LNCaP clone FGC (cell line): ENCODE measurements around the gene SLC25A33.

ENCODE experiments used
- DNase-seq: peaks from one replicate; pipeline ENCODE4 v3.0.0-alpha.2; 2011; ENCODE audit warnings: low read depth
- H3K4me3 ChIP-seq: 2 replicates; pipeline ENCODE4 v1.5.1; 2011; ENCODE audit warnings: mild to moderate bottlenecking, low read depth, low read length, control low read depth
- CTCF ChIP-seq: IDR thresholded peaks from 2 replicates; pipeline ENCODE4 v1.5.1; 2012; ENCODE audit warnings: mild to moderate bottlenecking; ENCODE audit not compliant: control insufficient read depth, insufficient read depth; ENCODE audit errors: extremely low read depth

The SLC25A33 gene

DNA sequence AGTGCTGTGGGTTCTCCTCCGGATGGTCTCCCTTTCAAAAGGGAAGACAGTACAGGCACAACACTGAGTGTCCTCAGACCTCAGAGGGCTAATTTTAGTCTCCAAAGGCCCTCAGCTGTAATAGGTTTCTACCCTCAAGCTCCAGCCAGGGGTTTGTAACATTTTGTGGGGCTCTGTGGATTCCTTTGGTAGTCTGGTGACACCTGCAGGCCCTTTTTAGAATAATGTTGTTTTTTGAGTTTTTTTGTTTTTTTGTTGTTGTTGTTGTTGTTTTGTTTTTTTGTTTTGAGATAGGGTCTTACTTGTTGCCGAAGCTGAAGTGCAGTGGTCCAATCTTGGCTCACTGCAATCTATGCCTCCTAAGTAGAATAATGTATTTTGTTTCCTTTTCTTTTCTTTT lies 34.5 kb downstream of the SLC25A33 start:
- no peak for DNase-seq
- TF ChIP-seq CTCF, result no peak
- no peak overlapping the region for H3K4me3 ChIP-seq

- no peak for DNase-seq
- no peak for TF ChIP-seq CTCF
- H3K4me3 ChIP-seq, result no peak overlapping the region
Measured at GRCh38 chr1:9575486-9575885, 36.2 kb downstream of the SLC25A33 start.

DNA sequence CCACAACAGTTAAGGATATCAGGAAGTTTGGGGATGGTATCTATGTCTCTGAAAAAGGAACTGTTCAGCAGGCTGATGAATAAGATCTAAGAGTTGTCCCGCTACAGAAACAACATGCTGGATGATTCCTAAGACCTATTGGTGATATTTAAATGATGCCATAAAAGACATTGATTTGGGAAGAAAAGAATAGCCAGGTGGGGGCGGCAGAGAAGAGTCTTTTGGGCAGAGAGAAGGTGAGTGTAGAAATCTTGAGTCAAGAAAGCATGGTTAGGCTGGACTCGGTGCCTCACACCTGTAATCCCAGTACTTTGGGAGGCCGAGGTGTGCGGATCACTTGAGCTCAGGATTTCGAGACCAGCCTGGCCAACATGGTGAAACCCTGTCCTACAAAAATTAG lies 37.6 kb downstream of the SLC25A33 start:
- no peak for DNase-seq
- no peak for TF ChIP-seq CTCF
- no peak overlapping the region for H3K4me3 ChIP-seq

DNA sequence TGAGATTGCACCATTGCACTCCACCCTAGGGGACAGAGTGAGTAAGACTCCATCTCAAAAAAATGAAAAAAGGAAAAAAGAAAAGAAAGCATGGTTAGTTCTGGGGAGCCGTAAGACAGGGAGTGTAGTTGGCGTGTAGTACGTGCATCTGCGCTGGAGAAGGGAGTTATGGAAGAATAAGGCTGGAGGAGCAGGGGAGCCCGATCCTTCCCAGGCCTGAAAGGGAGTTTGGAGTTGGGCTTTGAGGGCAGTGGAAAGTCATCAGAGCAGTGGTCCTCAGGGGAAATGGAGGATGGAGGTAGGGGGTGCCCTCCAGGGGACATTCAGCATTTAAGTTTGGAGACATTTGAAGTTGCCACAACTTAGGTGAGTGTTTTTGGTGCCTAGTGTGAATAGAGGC lies 38.2 kb downstream of the SLC25A33 start:
- no peak overlapping the region for H3K4me3 ChIP-seq
- no peak for TF ChIP-seq CTCF
- DNase-seq, result no peak

GRCh38 chr1:9580942-9581341 lies 41.7 kb downstream of the SLC25A33 start:
- DNase-seq, result no peak
- no peak overlapping the region for H3K4me3 ChIP-seq
- TF ChIP-seq CTCF, result no peak

- DNase-seq, result no peak
- TF ChIP-seq CTCF, result no peak
- no peak overlapping the region for H3K4me3 ChIP-seq
Measured at GRCh38 chr1:9586147-9586766, 47.0 kb downstream of the SLC25A33 start.

DNA sequence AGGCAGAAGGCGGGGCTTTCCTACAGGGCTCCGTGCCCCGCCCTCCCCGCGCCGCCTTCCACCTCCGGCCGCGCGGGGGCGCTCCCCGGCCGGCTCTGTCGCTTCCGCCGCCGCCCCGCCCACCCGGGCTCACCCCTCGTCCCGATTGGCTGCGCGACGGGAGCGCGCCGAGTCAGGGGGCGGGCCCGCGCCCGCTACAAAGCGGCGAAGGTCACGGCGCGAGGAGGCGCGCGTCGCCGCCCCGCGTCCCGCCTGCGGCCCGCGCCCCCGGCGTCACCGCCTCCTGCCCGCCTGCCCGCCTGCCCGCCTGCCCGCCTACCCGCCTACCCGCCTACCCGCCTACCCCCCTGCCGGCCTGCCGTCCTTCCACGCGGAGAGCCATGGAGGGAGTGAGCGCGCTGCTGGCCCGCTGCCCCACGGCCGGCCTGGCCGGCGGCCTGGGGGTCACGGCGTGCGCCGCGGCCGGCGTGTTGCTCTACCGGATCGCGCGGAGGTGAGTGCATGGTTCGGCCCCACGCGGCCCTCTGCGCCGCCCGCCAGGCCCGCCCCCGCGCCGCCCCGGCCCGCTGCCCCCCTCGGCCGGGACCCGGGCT lies 49.4 kb downstream of the SLC25A33 start, which contains the start of gene TMEM201:
TSS of gene TMEM201 (plus strand) at position 361 of the 593 bp plus-strand sequence. CDS start at position 381, 20 bp downstream.
- H3K4me3 ChIP-seq, result peak within 1 kb of the TSS; percentile 61
- DNase-seq, result peak; percentile 54
- peak; percentile 88 for TF ChIP-seq CTCF
